GM20000 (cell line): ENCODE measurements around the gene MSH4.
"Not testable (repeated sequence)": the region's sequence is repeated elsewhere in the genome, so short reads cannot be mapped to it uniquely, and the experiment has no call there.

Source experiments
- DNase-seq: peaks from one replicate; pipeline ENCODE4 v3.0.0; 2012; ENCODE audit warnings: low spot score
- CTCF ChIP-seq: IDR thresholded peaks from 2 replicates; pipeline ENCODE4 v1.5.1; 2012; ENCODE audit warnings: mild to moderate bottlenecking, control low read depth; ENCODE audit errors: extremely low read depth, missing control alignments

Gene MSH4

GRCh38 chr1:75796376-75797272, at the start of gene MSH4:
Gene MSH4, plus strand, starts transcription at chr1:75796882. Its CDS starts 104 bp downstream, at chr1:75796986.
- no peak for TF ChIP-seq CTCF
- no peak for DNase-seq

GRCh38 chr1:75757210-75757609, 39.5 kb upstream of the MSH4 start:
- DNase-seq = not testable (repeated sequence)

GRCh38 chr1:75758543-75758942, 38.1 kb upstream of the MSH4 start:
- not testable (repeated sequence) for DNase-seq

GRCh38 chr1:75764057-75764655, 32.5 kb upstream of the MSH4 start:
- no peak for TF ChIP-seq CTCF
- no peak for DNase-seq

- no peak for DNase-seq
These were observed 30.9 kb upstream of the MSH4 start for GRCh38 chr1:75765697-75766355.

GRCh38 chr1:75768016-75768415, 28.7 kb upstream of the MSH4 start:
- TF ChIP-seq CTCF = no peak
- no peak for DNase-seq

More at GRCh38 chr1:75765697-75766355, 30.9 kb upstream of the MSH4 start:
- TF ChIP-seq CTCF = no peak

- no peak for TF ChIP-seq CTCF
These were observed 25.9 kb upstream of the MSH4 start for GRCh38 chr1:75770761-75771160.

GRCh38 chr1:75771978-75772377, 24.7 kb upstream of the MSH4 start:
- no peak for TF ChIP-seq CTCF
- no peak for DNase-seq

More at GRCh38 chr1:75770761-75771160, 25.9 kb upstream of the MSH4 start:
- no peak for DNase-seq

- not testable (repeated sequence) for DNase-seq
These were observed 18.9 kb upstream of the MSH4 start for GRCh38 chr1:75777812-75778211.

GRCh38 chr1:75778694-75779093, 18.0 kb upstream of the MSH4 start:
- not testable (repeated sequence) for DNase-seq

- DNase-seq = not testable (repeated sequence)
These were observed 16.5 kb upstream of the MSH4 start for GRCh38 chr1:75780183-75780582.

- DNase-seq = not testable (repeated sequence)
These were observed 12.8 kb upstream of the MSH4 start for GRCh38 chr1:75783920-75784319.
